Nephron (organoid): ENCODE data around the gene PRDM12.
"Not testable (repeated sequence)": the region's sequence is repeated elsewhere in the genome, so short reads cannot be mapped to it uniquely, and the experiment has no call there.

Experiments
- H3K27ac Mint-ChIP-seq, 3 experiments: 2 replicates each; pipeline ENCODE4 v1.8.0; 2020; ENCODE audit warnings: mixed read lengths in 3 of 3, mild to moderate bottlenecking in 2 of 3, moderate library complexity in 1 of 3
- H3K27me3 Mint-ChIP-seq: 2 replicates; pipeline ENCODE4 v1.8.0; 2021; ENCODE audit warnings: low read depth, mild to moderate bottlenecking, moderate library complexity, mixed read lengths
- H3K36me3 Mint-ChIP-seq: 2 replicates; pipeline ENCODE4 v1.8.0; 2020; ENCODE audit warnings: low read depth, mixed read lengths
- H3K4me1 Mint-ChIP-seq: 2 replicates; pipeline ENCODE4 v1.8.0; 2020; ENCODE audit warnings: mixed read lengths
- H3K4me3 Mint-ChIP-seq, 3 experiments: 2 replicates each; pipeline ENCODE4 v1.8.0; 2020; ENCODE audit warnings: mild to moderate bottlenecking in 3 of 3, mixed read lengths in 3 of 3, moderate library complexity in 2 of 3
- H3K9me3 Mint-ChIP-seq: 2 replicates; pipeline ENCODE4 v1.8.0; 2020; ENCODE audit warnings: mixed read lengths
- TF ChIP-seq, protein P1 (sequence below), 3 experiments: fragments of 200-600 bp; sonication (generic); IDR thresholded peaks; one replicate each; pipeline ENCODE4 v1.5.0; 2021; ENCODE audit warnings: antibody characterized with exemption in 3 of 3; ENCODE audit not compliant: unreplicated experiment in 3 of 3

PRDM12 gene

GRCh38 chr9:130677252-130677651 lies 12.9 kb downstream of the PRDM12 start:
- no peak overlapping the region for H3K4me3 Mint-ChIP-seq
- no peak overlapping the region for H3K27ac Mint-ChIP-seq
- H3K9me3 Mint-ChIP-seq: no peaks in the 10 kb centered on the region
- TF ChIP-seq, protein P1, sequence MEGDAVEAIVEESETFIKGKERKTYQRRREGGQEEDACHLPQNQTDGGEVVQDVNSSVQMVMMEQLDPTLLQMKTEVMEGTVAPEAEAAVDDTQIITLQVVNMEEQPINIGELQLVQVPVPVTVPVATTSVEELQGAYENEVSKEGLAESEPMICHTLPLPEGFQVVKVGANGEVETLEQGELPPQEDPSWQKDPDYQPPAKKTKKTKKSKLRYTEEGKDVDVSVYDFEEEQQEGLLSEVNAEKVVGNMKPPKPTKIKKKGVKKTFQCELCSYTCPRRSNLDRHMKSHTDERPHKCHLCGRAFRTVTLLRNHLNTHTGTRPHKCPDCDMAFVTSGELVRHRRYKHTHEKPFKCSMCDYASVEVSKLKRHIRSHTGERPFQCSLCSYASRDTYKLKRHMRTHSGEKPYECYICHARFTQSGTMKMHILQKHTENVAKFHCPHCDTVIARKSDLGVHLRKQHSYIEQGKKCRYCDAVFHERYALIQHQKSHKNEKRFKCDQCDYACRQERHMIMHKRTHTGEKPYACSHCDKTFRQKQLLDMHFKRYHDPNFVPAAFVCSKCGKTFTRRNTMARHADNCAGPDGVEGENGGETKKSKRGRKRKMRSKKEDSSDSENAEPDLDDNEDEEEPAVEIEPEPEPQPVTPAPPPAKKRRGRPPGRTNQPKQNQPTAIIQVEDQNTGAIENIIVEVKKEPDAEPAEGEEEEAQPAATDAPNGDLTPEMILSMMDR (IDR thresholded peaks at IDR 0.05; ENCODE audit: unreplicated experiment in 3 of 3): no peak
- H3K36me3 Mint-ChIP-seq: no peaks in the 10 kb centered on the region
- peaks cover 79% of the 10 kb centered on the region for H3K27me3 Mint-ChIP-seq
- peaks cover 4% of the 10 kb centered on the region for H3K4me1 Mint-ChIP-seq

DNA sequence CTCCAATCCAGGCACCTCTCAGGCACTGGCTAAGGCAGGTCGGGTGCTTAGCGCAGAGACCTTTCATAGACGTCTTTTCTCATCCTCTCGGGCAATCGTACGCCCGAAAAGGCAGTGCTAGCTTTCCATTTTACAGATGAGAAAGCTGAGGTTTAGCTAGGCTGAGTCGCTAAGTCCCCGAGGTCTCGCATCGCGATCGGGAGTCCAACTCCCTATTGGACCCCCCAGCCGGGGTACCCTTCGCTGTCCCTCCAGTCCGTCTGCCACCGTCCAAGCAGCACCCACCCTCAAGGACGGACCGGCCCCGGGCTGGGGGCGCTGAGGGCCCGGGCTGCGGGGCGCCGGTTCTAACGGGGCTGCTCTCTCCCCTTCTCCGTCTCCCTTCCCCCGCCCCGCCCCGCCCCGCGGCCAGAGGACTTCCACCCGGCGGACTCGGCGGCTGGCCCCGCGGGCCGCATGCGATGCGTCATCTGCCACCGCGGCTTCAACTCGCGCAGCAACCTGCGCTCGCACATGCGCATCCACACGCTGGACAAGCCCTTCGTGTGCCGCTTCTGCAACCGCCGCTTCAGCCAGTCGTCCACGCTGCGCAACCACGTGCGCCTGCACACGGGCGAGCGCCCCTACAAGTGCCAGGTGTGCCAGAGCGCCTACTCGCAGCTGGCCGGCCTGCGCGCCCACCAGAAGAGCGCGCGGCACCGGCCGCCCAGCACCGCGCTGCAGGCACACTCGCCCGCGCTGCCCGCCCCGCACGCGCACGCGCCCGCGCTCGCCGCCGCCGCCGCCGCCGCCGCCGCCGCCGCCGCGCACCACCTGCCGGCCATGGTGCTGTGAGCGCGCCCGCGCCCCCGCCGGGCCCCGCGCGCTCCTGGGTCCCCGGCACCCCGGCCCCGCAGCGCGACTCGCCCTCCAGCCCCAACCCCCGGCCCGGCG lies 16.7 kb downstream of the PRDM12 start:
- Mint-ChIP-seq H3K36me3 (no peaks in the 10 kb centered on the region), H3K9me3 (no peaks in the 10 kb centered on the region)

DNA sequence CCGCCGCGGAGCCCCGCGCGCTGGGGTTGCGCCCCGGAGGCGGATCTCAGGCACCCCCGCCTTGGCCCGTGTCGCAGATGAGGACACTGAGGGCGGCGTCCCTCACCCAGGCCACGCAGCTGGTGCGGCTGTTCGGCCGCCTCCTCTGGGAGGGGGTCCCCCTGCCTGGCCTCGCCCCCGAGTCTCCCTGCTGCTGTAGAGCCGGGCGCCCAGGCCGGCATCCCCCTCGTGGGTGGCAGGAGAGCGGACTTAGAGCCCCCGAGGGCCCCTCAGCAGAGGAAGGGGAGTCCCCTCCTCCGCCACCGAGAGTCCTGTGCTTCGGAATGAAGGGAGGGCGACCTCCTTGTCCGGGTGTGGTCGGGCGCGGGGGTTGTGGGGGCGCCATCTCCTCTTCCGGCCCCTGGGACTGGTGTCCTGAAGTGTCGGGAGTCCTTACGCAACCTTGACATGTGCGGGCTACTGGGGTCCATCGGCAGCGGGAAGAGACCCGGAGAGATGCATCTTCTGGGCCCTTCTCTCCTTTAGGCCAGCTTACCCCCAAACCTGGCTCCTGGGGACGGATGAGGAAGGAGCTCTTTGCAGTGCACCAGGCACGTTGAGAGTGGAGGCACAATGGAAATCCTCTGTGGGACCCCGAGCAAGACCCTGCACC lies 17.5 kb downstream of the PRDM12 start:
- TF ChIP-seq, protein P1 (IDR thresholded peaks at IDR 0.05; ENCODE audit: unreplicated experiment in 3 of 3): no peak
- peaks cover 5% of the 10 kb centered on the region for H3K4me1 Mint-ChIP-seq
- no peak overlapping the region for H3K27ac Mint-ChIP-seq
- no peaks in the 10 kb centered on the region for H3K36me3 Mint-ChIP-seq
- peak overlapping the region; percentile 81 to 90 (median 87) for H3K4me3 Mint-ChIP-seq
- H3K9me3 Mint-ChIP-seq: no peaks in the 10 kb centered on the region
- H3K27me3 Mint-ChIP-seq: peaks cover 64% of the 10 kb centered on the region

More for the DNA sequence above, 16.7 kb downstream of the PRDM12 start:
- Mint-ChIP-seq H3K27me3 (peaks cover 69% of the 10 kb centered on the region), H3K4me1 (peaks cover 5% of the 10 kb centered on the region), H3K27ac (no peak overlapping the region), H3K4me3 (peak overlapping the region; percentile 29 to 53 (median 51))
- TF ChIP-seq, protein P1 (IDR thresholded peaks at IDR 0.05; ENCODE audit: unreplicated experiment in 3 of 3): no peak

- TF ChIP-seq, protein P1 (IDR thresholded peaks at IDR 0.05; ENCODE audit: unreplicated experiment in 3 of 3): peak; percentile 79 to 87 (median 86)
- peak overlapping the region; percentile 81 to 90 (median 87) for H3K4me3 Mint-ChIP-seq
- H3K9me3 Mint-ChIP-seq: no peaks in the 10 kb centered on the region
- H3K27me3 Mint-ChIP-seq: peaks cover 59% of the 10 kb centered on the region
- peaks cover 5% of the 10 kb centered on the region for H3K4me1 Mint-ChIP-seq
- H3K36me3 Mint-ChIP-seq: no peaks in the 10 kb centered on the region
- no peak overlapping the region for H3K27ac Mint-ChIP-seq
Measured at GRCh38 chr9:130682421-130683121, 18.2 kb downstream of the PRDM12 start.

- Mint-ChIP-seq H3K36me3 (no peaks in the 10 kb centered on the region), H3K4me3 (no peak overlapping the region), H3K27me3 (peaks cover 40% of the 10 kb centered on the region), H3K27ac (no peak overlapping the region), H3K4me1 (peaks cover 12% of the 10 kb centered on the region), H3K9me3 (no peaks in the 10 kb centered on the region)
- TF ChIP-seq, protein P1 (IDR thresholded peaks at IDR 0.05; ENCODE audit: unreplicated experiment in 3 of 3): no peak
Measured at GRCh38 chr9:130685104-130685503, 20.7 kb downstream of the PRDM12 start.

- H3K36me3 Mint-ChIP-seq, H3K9me3 Mint-ChIP-seq, H3K27ac Mint-ChIP-seq, H3K4me3 Mint-ChIP-seq: not testable (repeated sequence)
- Mint-ChIP-seq H3K4me1 (peaks cover 18% of the 10 kb centered on the region), H3K27me3 (peaks cover 31% of the 10 kb centered on the region)
Measured at GRCh38 chr9:130685945-130686344, 21.6 kb downstream of the PRDM12 start.
